Measurements from ENCODE around the gene RAPGEF3. TPM values are rescaled to one million over a fixed set of nuclear protein-coding genes. Genes with fewer than 3 reads are reported as not detected.

Gene RAPGEF3
- total RNA-seq, 2 donors from 2014 or later, result 11.4 to 19.6 TPM

- Mint-ChIP-seq H3K9me3 (no peaks in the 10 kb centered on the region), H3K4me1 (peaks cover 16% of the 10 kb centered on the region), H3K27ac (no peak overlapping the region), H3K36me3 (ENCODE audit: low read depth) (no peaks in the 10 kb centered on the region), H3K27me3 (ENCODE audit: insufficient read depth) (peaks cover 15% of the 10 kb centered on the region), H3K4me3 (peak overlapping the region; percentile 72)
- TF ChIP-seq CTCF (conservative IDR thresholded peaks at IDR 0.05), result no peak
- H3K9ac ChIP-seq (ENCODE audit: extremely low read depth, low read length, poor library complexity, severe bottlenecking), result peak overlapping the region; percentile 34
- 67 to 74% methylated on average over 3 to 10 of the region's 14 CpGs for WGBS, 2 experiments (ENCODE audit: insufficient coverage in 1 of 2, insufficient read length in 1 of 2)
- no peaks in the 10 kb centered on the region for H3K36me3 ChIP-seq (ENCODE audit: control insufficient read depth, insufficient read depth, low read length)
- DNase-seq, result no peak
- peak overlapping the region; percentile 85 for H3K4me3 ChIP-seq (ENCODE audit: low read length)
- peaks cover under 1% of the 10 kb centered on the region for H3K4me1 ChIP-seq (ENCODE audit: control insufficient read depth, insufficient read depth, low read length)
- no peak overlapping the region for H3K27ac ChIP-seq (ENCODE audit: low read depth, low read length)
- peaks cover 7% of the 10 kb centered on the region for H3K27me3 ChIP-seq (ENCODE audit: control insufficient read depth, insufficient read depth, low read length, poor library complexity, severe bottlenecking)
- H3K9me3 ChIP-seq (ENCODE audit: control insufficient read depth, low read length), result no peaks in the 10 kb centered on the region
These were observed 15.3 kb upstream of the RAPGEF3 start for GRCh38 chr12:47773858-47774580.

- peaks cover 5% of the 10 kb centered on the region for H3K4me1 ChIP-seq (ENCODE audit: control insufficient read depth, insufficient read depth, low read length)
- TF ChIP-seq CTCF (conservative IDR thresholded peaks at IDR 0.05), result peak; percentile 46
- DNase-seq, result peak; percentile 94
- Mint-ChIP-seq H3K27ac (peak within 1 kb of the TSS; percentile 71), H3K9me3 (no peaks in the 10 kb centered on the region), H3K27me3 (ENCODE audit: insufficient read depth) (peaks cover 15% of the 10 kb centered on the region), H3K4me3 (peak within 1 kb of the TSS; percentile 72), H3K4me1 (peaks cover 12% of the 10 kb centered on the region), H3K36me3 (ENCODE audit: low read depth) (no peaks in the 10 kb centered on the region)
- H3K36me3 ChIP-seq (ENCODE audit: control insufficient read depth, insufficient read depth, low read length), result no peaks in the 10 kb centered on the region
- H3K27me3 ChIP-seq (ENCODE audit: control insufficient read depth, insufficient read depth, low read length, poor library complexity, severe bottlenecking), result peaks cover 7% of the 10 kb centered on the region
- 0 to 1% methylated on average over 20 to 104 of the region's 106 CpGs for WGBS, 2 experiments (ENCODE audit: insufficient coverage in 1 of 2, insufficient read length in 1 of 2)
- H3K9ac ChIP-seq (ENCODE audit: extremely low read depth, low read length, poor library complexity, severe bottlenecking), result peak within 1 kb of the TSS; percentile 34
- H3K9me3 ChIP-seq (ENCODE audit: control insufficient read depth, low read length), result no peaks in the 10 kb centered on the region
- no peak within 1 kb of the TSS for H3K27ac ChIP-seq (ENCODE audit: low read depth, low read length)
- H3K4me3 ChIP-seq (ENCODE audit: low read length), result peak within 1 kb of the TSS; percentile 85
These were observed 14.6 kb upstream of the RAPGEF3 start, which contains the start of gene SLC48A1 for GRCh38 chr12:47773062-47773857. SLC48A1 (plus strand) TSS chr12:47773238; CDS start chr12:47773305, 67 bp downstream.

- Histone ChIP-seq H3K4me3 (ENCODE audit: low read length) (no peak overlapping the region), H3K36me3 (ENCODE audit: control insufficient read depth, insufficient read depth, low read length) (no peaks in the 10 kb centered on the region), H3K9me3 (ENCODE audit: control insufficient read depth, low read length) (no peaks in the 10 kb centered on the region), H3K27ac (ENCODE audit: low read depth, low read length) (no peak overlapping the region), H3K4me1 (ENCODE audit: control insufficient read depth, insufficient read depth, low read length) (peaks cover 5% of the 10 kb centered on the region), H3K27me3 (ENCODE audit: control insufficient read depth, insufficient read depth, low read length, poor library complexity, severe bottlenecking) (peaks cover 7% of the 10 kb centered on the region), H3K9ac (ENCODE audit: extremely low read depth, low read length, poor library complexity, severe bottlenecking) (no peak overlapping the region)
- TF ChIP-seq CTCF (conservative IDR thresholded peaks at IDR 0.05), result no peak
- Mint-ChIP-seq H3K4me1 (peaks cover 9% of the 10 kb centered on the region), H3K27me3 (ENCODE audit: insufficient read depth) (peaks cover 15% of the 10 kb centered on the region), H3K9me3 (no peaks in the 10 kb centered on the region), H3K36me3 (ENCODE audit: low read depth) (no peaks in the 10 kb centered on the region), H3K27ac (peak overlapping the region; percentile 71), H3K4me3 (peak overlapping the region; percentile 72)
- whole genome bisulfite sequencing, 2 experiments (ENCODE audit: insufficient coverage in 1 of 2, insufficient read length in 1 of 2), result 15 to 22% methylated on average over 11 to 14 of the region's 17 CpGs
- no peak for DNase-seq
These were observed 14.0 kb upstream of the RAPGEF3 start for GRCh38 chr12:47772738-47773061.

Data from endodermal cell (in vitro differentiated cells).